Hepatocyte (in vitro differentiated cells): Measurements from ENCODE around the gene RANBP3. TPM values are rescaled to one million over a fixed set of nuclear protein-coding genes. Genes with fewer than 3 reads are reported as not detected.

Source experiments
- DNase-seq: peaks from one replicate; pipeline ENCODE4 v3.0.0-alpha.2; 2016; ENCODE audit warnings: low spot score
- H2AFZ ChIP-seq: fragments of 200-600 bp; sonication (generic); 2 replicates; pipeline ENCODE4 v1.6.0; 2016; ENCODE audit warnings: antibody characterized with exemption, mild to moderate bottlenecking
- H3K27ac ChIP-seq: fragments of 200-600 bp; sonication (generic); 2 replicates; pipeline ENCODE4 v1.5.1; 2016; ENCODE audit warnings: mild to moderate bottlenecking
- H3K27me3 ChIP-seq: fragments of 200-600 bp; sonication (generic); 2 replicates; pipeline ENCODE4 v1.6.1; 2016
- H3K36me3 ChIP-seq: fragments of 200-600 bp; sonication (generic); replicated peaks from 2 replicates; pipeline ENCODE4 v1.5.1; 2016; ENCODE audit warnings: low read depth; ENCODE audit not compliant: insufficient read depth
- H3K4me1 ChIP-seq: fragments of 200-600 bp; sonication (generic); 2 replicates; pipeline ENCODE4 v1.5.1; 2016; ENCODE audit warnings: mild to moderate bottlenecking, moderate library complexity; ENCODE audit not compliant: insufficient read depth
- H3K4me2 ChIP-seq: fragments of 200-600 bp; sonication (generic); 2 replicates; pipeline ENCODE4 v1.6.0; 2016
- H3K4me3 ChIP-seq: fragments of 200-600 bp; sonication (generic); 2 replicates; pipeline ENCODE4 v1.5.1; 2016; ENCODE audit warnings: mild to moderate bottlenecking
- H3K79me2 ChIP-seq: fragments of 200-600 bp; sonication (generic); 2 replicates; pipeline ENCODE4 v1.6.0; 2017; ENCODE audit warnings: mild to moderate bottlenecking
- H3K9me2 ChIP-seq: fragments of 200-600 bp; sonication (generic); replicated peaks from 2 replicates; pipeline ENCODE4 v1.6.0; 2017; ENCODE audit warnings: mild to moderate bottlenecking; ENCODE audit not compliant: insufficient read depth
- H3K9me3 ChIP-seq: fragments of 200-600 bp; sonication (generic); 2 replicates; pipeline ENCODE4 v1.5.1; 2016; ENCODE audit warnings: low read depth, mild to moderate bottlenecking
- H4K20me1 ChIP-seq: fragments of 200-600 bp; sonication (generic); 2 replicates; pipeline ENCODE4 v1.6.0; 2016; ENCODE audit warnings: mild to moderate bottlenecking; ENCODE audit not compliant: insufficient read depth, poor library complexity, severe bottlenecking
- EZH2 ChIP-seq: fragments of 200-600 bp; sonication (generic); IDR thresholded peaks from 2 replicates; pipeline ENCODE4 v1.6.1; 2016; ENCODE audit warnings: antibody characterized with exemption, mild to moderate bottlenecking, borderline replicate concordance
- EZH2phosphoT487 ChIP-seq: fragments of 200-600 bp; sonication (generic); IDR thresholded peaks from one replicate; pipeline ENCODE4 v1.6.1; 2018; ENCODE audit warnings: antibody characterized with exemption, mild to moderate bottlenecking, low read depth, moderate library complexity; ENCODE audit not compliant: unreplicated experiment, severe bottlenecking
- WGBS: methylation state at CpG from one replicate; pipeline ENCODE4 v1.1.6; 2016; ENCODE audit warnings: low lambda C conversion rate; ENCODE audit errors: missing lambda C conversion rate; 5-methylcytosine and 5-hydroxymethylcytosine counted together
- polyA plus RNA-seq: library from polyadenylated mRNA; unstranded; fragments of >200 nt; fragmentation: Nextera tagmentation; extraction: Ambion mirVana; gene quantifications from 2 replicates; pipeline ENCODE4 v1.2.1, GENCODE V29; 2016
- total RNA-seq: library from RNA; depleted of rRNA; stranded (reverse); fragments of >200 nt; gene quantifications from 2 replicates; pipeline ENCODE4 v1.2.3, GENCODE V29; 2014
- TF ChIP-seq, protein P1 (sequence below): fragments of 200-600 bp; sonication (generic); IDR thresholded peaks from 2 replicates; pipeline ENCODE4 v1.5.1; 2016; ENCODE audit warnings: antibody characterized with exemption, mild to moderate bottlenecking; ENCODE audit not compliant: poor library complexity

RANBP3 gene
- total and polyA plus RNA-seq, 2 experiments from 2014 or later, result 10.4 to 51.0 TPM

DNA sequence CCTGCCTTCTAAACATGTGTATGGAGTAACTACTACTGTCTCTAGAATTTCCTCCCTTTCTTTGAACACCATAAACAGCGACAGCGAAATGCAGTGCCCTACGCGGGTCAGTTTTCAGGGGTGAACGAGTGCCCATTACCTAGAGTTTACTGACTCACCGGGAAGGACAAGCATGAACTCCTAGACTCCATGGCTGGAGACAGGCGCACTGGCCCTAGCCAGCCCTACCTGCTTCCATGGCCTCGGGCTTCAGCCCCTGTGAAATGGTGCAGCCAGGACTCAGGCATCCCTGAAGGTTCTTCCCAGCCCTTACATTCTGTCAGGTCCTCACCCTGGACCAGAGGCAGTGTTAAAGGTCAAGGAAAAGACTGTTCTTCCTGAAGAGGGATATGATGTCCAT is 8.5 kb downstream of the RANBP3 start:
- Histone ChIP-seq H3K79me2 (peaks cover 98% of the 10 kb centered on the region), H3K9me2 (no peaks in the 10 kb centered on the region), H3K27ac (peak overlapping the region; percentile 76), H3K4me3 (no peak overlapping the region), H3K9me3 (no peaks in the 10 kb centered on the region), H3K27me3 (no peaks in the 10 kb centered on the region), H3K36me3 (no peaks in the 10 kb centered on the region), H4K20me1 (peaks cover 79% of the 10 kb centered on the region), H3K4me1 (peaks cover 50% of the 10 kb centered on the region), H2AFZ (no peak overlapping the region), H3K4me2 (no peak overlapping the region)
- TF ChIP-seq EZH2 (no peak), EZH2phosphoT487 (no peak)
- TF ChIP-seq, protein P1, sequence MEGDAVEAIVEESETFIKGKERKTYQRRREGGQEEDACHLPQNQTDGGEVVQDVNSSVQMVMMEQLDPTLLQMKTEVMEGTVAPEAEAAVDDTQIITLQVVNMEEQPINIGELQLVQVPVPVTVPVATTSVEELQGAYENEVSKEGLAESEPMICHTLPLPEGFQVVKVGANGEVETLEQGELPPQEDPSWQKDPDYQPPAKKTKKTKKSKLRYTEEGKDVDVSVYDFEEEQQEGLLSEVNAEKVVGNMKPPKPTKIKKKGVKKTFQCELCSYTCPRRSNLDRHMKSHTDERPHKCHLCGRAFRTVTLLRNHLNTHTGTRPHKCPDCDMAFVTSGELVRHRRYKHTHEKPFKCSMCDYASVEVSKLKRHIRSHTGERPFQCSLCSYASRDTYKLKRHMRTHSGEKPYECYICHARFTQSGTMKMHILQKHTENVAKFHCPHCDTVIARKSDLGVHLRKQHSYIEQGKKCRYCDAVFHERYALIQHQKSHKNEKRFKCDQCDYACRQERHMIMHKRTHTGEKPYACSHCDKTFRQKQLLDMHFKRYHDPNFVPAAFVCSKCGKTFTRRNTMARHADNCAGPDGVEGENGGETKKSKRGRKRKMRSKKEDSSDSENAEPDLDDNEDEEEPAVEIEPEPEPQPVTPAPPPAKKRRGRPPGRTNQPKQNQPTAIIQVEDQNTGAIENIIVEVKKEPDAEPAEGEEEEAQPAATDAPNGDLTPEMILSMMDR, result no peak
- WGBS, result 94% methylated on average over 8 of the region's 8 CpGs
- DNase-seq, result no peak

DNA sequence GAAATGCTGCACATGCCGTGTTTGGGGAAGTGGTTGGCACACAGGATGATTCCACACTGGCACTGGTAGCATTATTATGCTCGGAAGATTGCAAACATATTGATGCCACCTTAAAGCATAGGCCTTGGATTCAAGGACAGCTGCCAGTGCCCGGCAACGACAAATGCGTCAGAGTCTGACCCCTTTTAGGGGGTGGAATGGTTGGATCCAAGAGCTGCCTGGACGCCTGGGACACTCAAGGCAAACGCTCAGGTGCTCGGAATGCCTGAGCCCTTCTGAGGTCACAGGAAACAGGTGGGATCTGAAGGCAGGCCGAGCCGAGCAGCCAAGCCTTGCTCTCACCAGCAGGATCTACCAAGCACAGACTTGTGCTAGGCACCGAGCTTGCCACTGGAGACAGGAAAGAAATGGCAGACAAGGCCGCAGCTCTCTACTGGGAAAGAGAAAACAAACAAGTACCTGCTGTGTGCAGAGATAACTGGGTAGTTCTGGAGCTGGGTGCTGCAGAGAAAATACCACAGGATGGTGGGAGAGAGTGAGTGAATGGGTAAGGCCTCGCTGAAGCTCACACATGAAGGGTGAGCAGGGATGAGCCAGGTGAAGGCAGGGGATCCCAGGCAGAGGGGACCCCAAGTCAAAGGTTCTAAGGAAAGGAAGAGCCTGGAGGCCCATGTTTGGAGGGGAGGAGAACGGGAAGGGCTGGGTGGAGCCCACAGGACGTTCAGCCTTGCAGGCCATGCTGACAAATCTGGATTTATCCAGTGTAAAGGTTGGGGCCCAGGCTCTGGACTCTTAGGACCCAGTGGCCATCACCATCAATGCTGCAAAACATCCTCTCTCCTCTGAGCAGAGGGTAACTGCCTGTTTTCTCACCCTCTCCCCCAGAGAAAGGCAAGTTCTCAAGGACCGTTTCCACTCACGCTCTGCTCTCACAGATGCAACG is 9.2 kb downstream of the RANBP3 start:
- H3K4me1 ChIP-seq, result peaks cover 43% of the 10 kb centered on the region
- 61% methylated on average over 18 of the region's 18 CpGs for WGBS
- H4K20me1 ChIP-seq, result peaks cover 79% of the 10 kb centered on the region
- TF ChIP-seq EZH2 (no peak), EZH2phosphoT487 (no peak)
- TF ChIP-seq, protein P1, result no peak
- peaks cover 98% of the 10 kb centered on the region for H3K79me2 ChIP-seq
- peak overlapping the region; percentile 76 for H3K27ac ChIP-seq
- H3K9me3 ChIP-seq, result no peaks in the 10 kb centered on the region
- peak overlapping the region; percentile 45 for H3K4me2 ChIP-seq
- no peak overlapping the region for H3K4me3 ChIP-seq
- no peaks in the 10 kb centered on the region for H3K27me3 ChIP-seq
- no peak for DNase-seq
- no peaks in the 10 kb centered on the region for H3K36me3 ChIP-seq
- H3K9me2 ChIP-seq, result no peaks in the 10 kb centered on the region
- no peak overlapping the region for H2AFZ ChIP-seq

DNA sequence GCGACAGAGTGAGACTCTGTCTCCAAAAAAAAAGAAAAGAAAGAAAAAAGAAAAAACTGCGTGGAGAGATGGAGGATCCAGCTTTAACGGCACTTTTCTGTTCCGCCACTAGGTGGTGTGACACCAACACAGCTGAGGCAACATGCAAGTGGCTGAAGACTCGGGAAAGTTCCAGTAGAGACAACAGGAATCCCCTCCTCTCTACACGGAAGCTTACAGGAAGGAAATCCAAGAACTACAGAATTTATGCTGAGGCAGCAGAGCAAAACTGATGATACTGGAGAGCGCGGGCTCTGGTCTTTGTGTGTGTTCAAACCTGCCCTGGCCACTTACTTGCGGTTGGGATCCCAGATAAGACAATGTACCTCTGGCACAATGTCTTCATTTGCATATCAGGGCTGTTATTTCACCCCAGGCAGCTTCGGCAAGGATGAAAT is 9.9 kb downstream of the RANBP3 start:
- Histone ChIP-seq H4K20me1 (peaks cover 72% of the 10 kb centered on the region), H2AFZ (no peak overlapping the region), H3K36me3 (no peaks in the 10 kb centered on the region), H3K79me2 (peaks cover 98% of the 10 kb centered on the region), H3K27me3 (no peaks in the 10 kb centered on the region), H3K27ac (peak overlapping the region; percentile 76), H3K9me3 (no peaks in the 10 kb centered on the region), H3K9me2 (no peaks in the 10 kb centered on the region), H3K4me2 (peak overlapping the region; percentile 45), H3K4me1 (peaks cover 42% of the 10 kb centered on the region), H3K4me3 (no peak overlapping the region)
- 11% methylated on average over 10 of the region's 10 CpGs for WGBS
- no peak for TF ChIP-seq EZH2phosphoT487
- TF ChIP-seq, protein P1, result peak; percentile 89
- peak; percentile 88 for DNase-seq
